Measurements from ENCODE around the gene TSPO2. TPM values are rescaled to one million over a fixed set of nuclear protein-coding genes. Genes with fewer than 3 reads are reported as not detected.

TSPO2 gene
- total and polyA plus RNA-seq, 2 of the 4 experiments (the other 2 are of a cell fraction): not detected

GRCh38 chr6:41075651-41076626 is 33.7 kb downstream of the TSPO2 start:
- no peak overlapping the region for H2BK15ac ChIP-seq (ENCODE audit: low read depth, low read length)
- H2AK9ac ChIP-seq (replicated peaks; ENCODE audit: low read depth, low read length, poor library complexity): no peak overlapping the region
- H3K4me1 ChIP-seq (ENCODE audit: control insufficient read depth, insufficient read depth, low read length): peaks cover 3% of the 10 kb centered on the region
- H2AFZ ChIP-seq (replicated peaks; ENCODE audit: low read length, poor library complexity): no peak overlapping the region
- ChIA-PET CTCF (no interaction called here), POLR2A (ENCODE audit: unreplicated experiment) (no interaction called here)
- no CpG with 5 or more reads among the region's 4 CpGs for WGBS, 2 experiments (ENCODE audit: extremely low coverage in 2 of 2, insufficient read length in 1 of 2)
- ATAC-seq (ENCODE audit: low read depth): no peak
- H4K91ac ChIP-seq (ENCODE audit: insufficient read depth, low read depth, low read length): no peak overlapping the region
- no peak overlapping the region for H2BK5ac ChIP-seq (ENCODE audit: low read depth, low read length, poor library complexity, severe bottlenecking)
- H3K14ac ChIP-seq (replicated peaks; ENCODE audit: low read depth, low read length): no peak overlapping the region
- H4K5ac ChIP-seq (ENCODE audit: low read depth, low read length): no peak overlapping the region
- H4K20me1 ChIP-seq (ENCODE audit: insufficient read depth, low read length): peaks cover 10% of the 10 kb centered on the region
- H3K4me3 ChIP-seq (ENCODE audit: insufficient read depth, low read depth, low read length): no peak overlapping the region
- no peak overlapping the region for H3K18ac ChIP-seq (ENCODE audit: low read depth, low read length)
- H2AK5ac ChIP-seq (ENCODE audit: low read depth, low read length): no peak overlapping the region
- H3K27me3 ChIP-seq (ENCODE audit: control insufficient read depth, insufficient read depth, low read length): no peaks in the 10 kb centered on the region
- H3K56ac ChIP-seq (ENCODE audit: extremely low read depth, insufficient read depth, low read length): no peak overlapping the region
- H3K9ac ChIP-seq (ENCODE audit: low read depth, low read length): no peak overlapping the region
- no peak overlapping the region for H3K4ac ChIP-seq (ENCODE audit: low read depth, low read length)
- peaks cover 7% of the 10 kb centered on the region for H3K36me3 ChIP-seq (ENCODE audit: control insufficient read depth, insufficient read depth, low read length)
- H3K9me3 ChIP-seq (ENCODE audit: control insufficient read depth, insufficient read depth, low read length): no peaks in the 10 kb centered on the region
- no peak overlapping the region for H2BK20ac ChIP-seq (ENCODE audit: low read depth, low read length)
- H2BK120ac ChIP-seq (ENCODE audit: low read depth, low read length): no peak overlapping the region
- intact Hi-C loops (cut with micrococcal nuclease) (no loop called here), dilution Hi-C loops (cut with HindIII; ENCODE audit: low sequenced_read_pairs, unreplicated experiment) (no loop called here), in situ Hi-C loops (cut with MboI; ENCODE audit: low sequenced_read_pairs) (no loop called here)
- no peak for TF ChIP-seq CHD1 (IDR thresholded peaks at IDR 0.05; ENCODE audit: low read depth, low read length)
- no peak for TF ChIP-seq MAFK (IDR thresholded peaks at IDR 0.05; ENCODE audit: low read depth, low read length)
- no peak for TF ChIP-seq RFX5 (IDR thresholded peaks at IDR 0.05; ENCODE audit: low read depth, low read length)
- DNase-seq: no peak
- H3K9me1 ChIP-seq (ENCODE audit: insufficient read depth, low read length): peaks cover 6% of the 10 kb centered on the region
- H3K27ac ChIP-seq (ENCODE audit: insufficient read depth, low read length): no peak overlapping the region
- no peak overlapping the region for H3K4me2 ChIP-seq (ENCODE audit: low read depth, low read length)
- H3K23ac ChIP-seq (ENCODE audit: low read depth, low read length): no peak overlapping the region
- peaks cover 24 to 34% of the 10 kb centered on the region in 2 experiments for H3K79me1 ChIP-seq (ENCODE audit: low read depth in 1 of 2, low read length in 2 of 2)
- no TSS peak for BruUV-seq (replicated peaks)
- H4K8ac ChIP-seq (ENCODE audit: low read depth in 2 of 2, low read length in 2 of 2): no peak overlapping the region
